Measurements from ENCODE around the gene NEUROD4. TPM values are rescaled to one million over a fixed set of nuclear protein-coding genes. Genes with fewer than 3 reads are reported as not detected.

Gene NEUROD4
- polyA plus RNA-seq, 1 donor (not counting 4 experiments of a cell fraction or from before 2014, with no cell fraction given), result not detected

DNA sequence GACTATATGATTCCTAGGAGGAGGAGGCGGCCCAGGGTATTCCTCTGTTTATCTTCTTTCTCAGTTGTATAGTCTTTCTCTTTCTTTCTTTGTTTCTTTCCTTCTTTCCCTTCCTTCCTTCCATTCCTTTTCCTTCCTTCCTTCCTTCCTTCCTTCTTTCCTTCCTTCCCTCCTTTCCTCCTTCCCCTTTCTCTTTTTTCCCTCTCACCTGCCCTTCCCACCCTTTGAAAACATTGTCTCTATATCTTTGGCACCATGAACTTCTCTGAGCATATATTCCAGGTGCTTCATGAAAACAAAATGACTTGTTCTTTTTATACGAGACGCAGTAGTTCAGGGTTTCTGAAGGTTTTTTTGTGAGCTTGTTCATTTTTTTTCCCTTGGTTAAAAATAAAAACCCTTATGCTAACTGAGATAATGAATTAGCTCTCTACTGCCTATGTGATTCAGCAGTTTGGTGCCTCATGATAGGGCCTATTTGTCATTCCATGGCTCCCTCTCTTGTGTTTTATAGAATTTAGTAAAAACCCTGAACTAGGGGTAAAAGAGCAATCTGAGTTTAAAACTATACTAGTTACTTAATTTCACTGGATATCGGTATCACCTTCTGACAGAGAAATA, 32.1 kb upstream of the NEUROD4 start:
- Histone ChIP-seq H3K9ac (ENCODE audit: control insufficient read depth, extremely low read depth, insufficient read depth, low read length) (no peak overlapping the region), H3K4me2 (ENCODE audit: control insufficient read depth, extremely low read depth, insufficient read depth, low read depth, low read length) (no peak overlapping the region), H3K4me3 (ENCODE audit: control insufficient read depth in 2 of 3, extremely low read depth in 1 of 3, insufficient read depth in 2 of 3, low read depth in 1 of 3, low read length in 3 of 3) (no peak overlapping the region), H3K9me1 (ENCODE audit: control insufficient read depth, extremely low read depth, insufficient read depth, low read length) (no peaks in the 10 kb centered on the region), H3K9me3 (ENCODE audit: control insufficient read depth, low read depth, low read length) (no peaks in the 10 kb centered on the region), H2AFZ (ENCODE audit: control insufficient read depth, low read length) (no peak overlapping the region), H3K27me3 (ENCODE audit: control insufficient read depth, extremely low read depth, insufficient read depth, low read length) (no peaks in the 10 kb centered on the region), H3K4me1 (ENCODE audit: control insufficient read depth, extremely low read depth, insufficient read depth, low read length) (no peaks in the 10 kb centered on the region), H3K27ac (ENCODE audit: control insufficient read depth, insufficient read depth, low read length) (no peak overlapping the region), H4K20me1 (ENCODE audit: control insufficient read depth, extremely low read depth, insufficient read depth, low read length) (no peaks in the 10 kb centered on the region), H3K36me3 (ENCODE audit: control insufficient read depth in 2 of 2, extremely low read depth in 1 of 2, insufficient read depth in 2 of 2, low read length in 2 of 2) (no peaks in the 10 kb centered on the region), H3K79me2 (ENCODE audit: control insufficient read depth, insufficient read depth, low read length) (no peaks in the 10 kb centered on the region)
- dilution Hi-C loops (cut with MboI; ENCODE audit: extremely low pct_ligation_motif_present, low sequenced_read_pairs), result no loop called here
- no peak for FAIRE-seq
- TF ChIP-seq, protein P1, sequence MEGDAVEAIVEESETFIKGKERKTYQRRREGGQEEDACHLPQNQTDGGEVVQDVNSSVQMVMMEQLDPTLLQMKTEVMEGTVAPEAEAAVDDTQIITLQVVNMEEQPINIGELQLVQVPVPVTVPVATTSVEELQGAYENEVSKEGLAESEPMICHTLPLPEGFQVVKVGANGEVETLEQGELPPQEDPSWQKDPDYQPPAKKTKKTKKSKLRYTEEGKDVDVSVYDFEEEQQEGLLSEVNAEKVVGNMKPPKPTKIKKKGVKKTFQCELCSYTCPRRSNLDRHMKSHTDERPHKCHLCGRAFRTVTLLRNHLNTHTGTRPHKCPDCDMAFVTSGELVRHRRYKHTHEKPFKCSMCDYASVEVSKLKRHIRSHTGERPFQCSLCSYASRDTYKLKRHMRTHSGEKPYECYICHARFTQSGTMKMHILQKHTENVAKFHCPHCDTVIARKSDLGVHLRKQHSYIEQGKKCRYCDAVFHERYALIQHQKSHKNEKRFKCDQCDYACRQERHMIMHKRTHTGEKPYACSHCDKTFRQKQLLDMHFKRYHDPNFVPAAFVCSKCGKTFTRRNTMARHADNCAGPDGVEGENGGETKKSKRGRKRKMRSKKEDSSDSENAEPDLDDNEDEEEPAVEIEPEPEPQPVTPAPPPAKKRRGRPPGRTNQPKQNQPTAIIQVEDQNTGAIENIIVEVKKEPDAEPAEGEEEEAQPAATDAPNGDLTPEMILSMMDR (optimal IDR thresholded peaks at IDR 0.05 in 1 of 3, IDR thresholded peaks at IDR 0.05 in 1 of 3, conservative IDR thresholded peaks at IDR 0.05 in 1 of 3; ENCODE audit: extremely low read depth in 1 of 3, insufficient read depth in 2 of 3, low read length in 3 of 3), result no peak
- no peak for TF ChIP-seq EZH2 (IDR thresholded peaks at IDR 0.05; ENCODE audit: low read length)
- DNase-seq (ENCODE audit: low read depth, low spot score), result no peak

DNA sequence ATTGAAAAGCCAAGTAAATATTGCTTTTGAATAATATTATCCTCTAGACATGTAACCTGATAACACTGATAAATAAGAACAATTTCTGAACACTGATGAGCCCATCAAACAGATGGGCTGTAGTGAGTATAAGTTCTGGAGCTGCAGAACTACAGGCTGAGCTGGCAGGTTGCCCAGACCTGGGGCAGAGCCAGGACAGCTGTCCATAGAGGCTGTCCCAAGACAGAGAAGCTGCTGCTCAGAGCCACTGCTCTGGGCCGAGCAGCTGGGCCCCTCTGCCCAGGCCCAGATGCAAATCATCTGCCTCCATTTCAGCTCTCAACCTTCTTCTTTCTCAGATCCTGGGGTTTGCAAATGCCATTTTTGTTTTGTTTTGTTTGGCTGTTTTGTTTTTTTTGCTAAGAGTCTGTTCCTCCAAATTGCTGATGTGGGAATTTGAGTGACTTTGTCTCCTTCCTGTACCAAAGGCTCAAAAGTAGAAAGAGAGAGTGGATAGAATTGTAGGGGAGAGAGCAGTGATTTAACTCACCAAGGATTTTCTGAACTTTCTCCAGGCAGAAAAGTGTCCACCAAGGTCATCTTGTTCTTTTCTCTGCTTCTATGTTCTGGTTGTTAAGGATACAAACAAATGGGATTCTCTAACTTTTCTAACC, 31.2 kb upstream of the NEUROD4 start:
- no peaks in the 10 kb centered on the region for H4K20me1 ChIP-seq (ENCODE audit: control insufficient read depth, extremely low read depth, insufficient read depth, low read length)
- no peaks in the 10 kb centered on the region for H3K27me3 ChIP-seq (ENCODE audit: control insufficient read depth, extremely low read depth, insufficient read depth, low read length)
- no peak overlapping the region for H2AFZ ChIP-seq (ENCODE audit: control insufficient read depth, low read length)
- no peaks in the 10 kb centered on the region for H3K4me1 ChIP-seq (ENCODE audit: control insufficient read depth, extremely low read depth, insufficient read depth, low read length)
- no peak for FAIRE-seq
- H3K4me3 ChIP-seq (ENCODE audit: control insufficient read depth in 2 of 3, extremely low read depth in 1 of 3, insufficient read depth in 2 of 3, low read depth in 1 of 3, low read length in 3 of 3), result no peak overlapping the region
- no peaks in the 10 kb centered on the region for H3K36me3 ChIP-seq (ENCODE audit: control insufficient read depth in 2 of 2, extremely low read depth in 1 of 2, insufficient read depth in 2 of 2, low read length in 2 of 2)
- no peaks in the 10 kb centered on the region for H3K9me1 ChIP-seq (ENCODE audit: control insufficient read depth, extremely low read depth, insufficient read depth, low read length)
- no peak overlapping the region for H3K9ac ChIP-seq (ENCODE audit: control insufficient read depth, extremely low read depth, insufficient read depth, low read length)
- DNase-seq (ENCODE audit: low read depth, low spot score), result no peak
- dilution Hi-C loops (cut with MboI; ENCODE audit: extremely low pct_ligation_motif_present, low sequenced_read_pairs), result no loop called here
- no peak overlapping the region for H3K4me2 ChIP-seq (ENCODE audit: control insufficient read depth, extremely low read depth, insufficient read depth, low read depth, low read length)
- no peaks in the 10 kb centered on the region for H3K79me2 ChIP-seq (ENCODE audit: control insufficient read depth, insufficient read depth, low read length)
- TF ChIP-seq, protein P1 (optimal IDR thresholded peaks at IDR 0.05 in 1 of 3, IDR thresholded peaks at IDR 0.05 in 1 of 3, conservative IDR thresholded peaks at IDR 0.05 in 1 of 3; ENCODE audit: extremely low read depth in 1 of 3, insufficient read depth in 2 of 3, low read length in 3 of 3), result no peak
- TF ChIP-seq EZH2 (IDR thresholded peaks at IDR 0.05; ENCODE audit: low read length), result no peak
- no peak overlapping the region for H3K27ac ChIP-seq (ENCODE audit: control insufficient read depth, insufficient read depth, low read length)
- H3K9me3 ChIP-seq (ENCODE audit: control insufficient read depth, low read depth, low read length), result no peaks in the 10 kb centered on the region
